ENCODE measurements around the gene PDGFRB.

Gene PDGFRB

DNA sequence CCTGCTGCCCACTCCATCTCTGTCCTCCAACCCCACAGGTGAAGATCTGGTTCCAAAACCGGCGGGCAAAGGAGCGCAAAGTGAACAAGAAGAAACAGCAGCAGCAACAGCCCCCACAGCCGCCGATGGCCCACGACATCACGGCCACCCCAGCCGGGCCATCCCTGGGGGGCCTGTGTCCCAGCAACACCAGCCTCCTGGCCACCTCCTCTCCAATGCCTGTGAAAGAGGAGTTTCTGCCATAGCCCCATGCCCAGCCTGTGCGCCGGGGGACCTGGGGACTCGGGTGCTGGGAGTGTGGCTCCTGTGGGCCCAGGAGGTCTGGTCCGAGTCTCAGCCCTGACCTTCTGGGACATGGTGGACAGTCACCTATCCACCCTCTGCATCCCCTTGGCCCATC, 27.8 kb upstream of the PDGFRB start:
- no peak overlapping the region for H3K4me3 ChIP-seq (ENCODE audit: control insufficient read depth, low read depth, low read length)
- no peak for DNase-seq (ENCODE audit: low read depth)
- TF ChIP-seq CTCF (IDR thresholded peaks at IDR 0.05; ENCODE audit: control insufficient read depth, insufficient read depth, low read depth, low read length, missing control alignments) = no peak

- TF ChIP-seq CTCF (IDR thresholded peaks at IDR 0.05; ENCODE audit: control insufficient read depth, insufficient read depth, low read depth, low read length, missing control alignments) = no peak
- no peak for DNase-seq (ENCODE audit: low read depth)
- no peak overlapping the region for H3K4me3 ChIP-seq (ENCODE audit: control insufficient read depth, low read depth, low read length)
Measured at GRCh38 chr5:150182774-150183173, 27.1 kb upstream of the PDGFRB start.

DNA sequence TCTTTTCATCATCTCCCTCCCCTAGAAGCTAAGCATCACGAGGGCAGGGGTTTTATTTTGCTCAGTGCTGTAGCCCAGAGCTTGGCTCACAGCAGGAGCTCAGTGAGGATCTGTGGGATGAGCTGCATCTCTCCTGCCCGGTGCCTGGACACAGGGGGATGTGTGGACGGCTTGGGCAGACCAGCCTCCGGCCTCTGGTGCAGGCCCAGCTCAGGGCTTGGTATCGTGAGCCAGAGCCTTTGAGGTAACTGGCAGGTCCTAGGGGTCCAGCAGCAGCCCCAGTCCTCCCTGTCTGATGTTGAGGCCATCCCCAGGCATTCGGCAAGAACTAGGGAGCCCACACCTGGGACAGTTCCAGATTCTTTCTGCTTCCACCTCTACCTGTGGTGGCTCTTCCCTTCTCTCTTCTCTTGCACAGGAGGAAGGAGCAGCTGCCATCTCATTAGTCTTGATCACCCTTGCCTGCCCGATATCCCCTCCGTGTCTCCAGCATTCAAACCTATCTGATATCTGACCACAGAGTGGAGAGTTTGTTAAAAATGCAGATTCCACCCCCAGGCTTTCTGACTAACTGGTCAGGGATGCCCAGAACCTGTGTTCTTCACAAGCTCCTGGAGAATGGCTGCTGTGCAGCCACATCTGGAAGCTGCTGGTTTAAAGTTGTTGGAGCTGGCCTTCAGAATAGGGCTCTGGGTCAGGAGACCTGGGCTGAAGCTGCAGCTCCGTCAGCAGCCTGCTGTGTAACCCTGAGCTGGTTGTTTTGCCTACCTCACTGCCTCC, 26.3 kb upstream of the PDGFRB start:
- H3K4me3 ChIP-seq (ENCODE audit: control insufficient read depth, low read depth, low read length) = no peak overlapping the region
- no peak for DNase-seq (ENCODE audit: low read depth)
- no peak for TF ChIP-seq CTCF (IDR thresholded peaks at IDR 0.05; ENCODE audit: control insufficient read depth, insufficient read depth, low read depth, low read length, missing control alignments)

DNA sequence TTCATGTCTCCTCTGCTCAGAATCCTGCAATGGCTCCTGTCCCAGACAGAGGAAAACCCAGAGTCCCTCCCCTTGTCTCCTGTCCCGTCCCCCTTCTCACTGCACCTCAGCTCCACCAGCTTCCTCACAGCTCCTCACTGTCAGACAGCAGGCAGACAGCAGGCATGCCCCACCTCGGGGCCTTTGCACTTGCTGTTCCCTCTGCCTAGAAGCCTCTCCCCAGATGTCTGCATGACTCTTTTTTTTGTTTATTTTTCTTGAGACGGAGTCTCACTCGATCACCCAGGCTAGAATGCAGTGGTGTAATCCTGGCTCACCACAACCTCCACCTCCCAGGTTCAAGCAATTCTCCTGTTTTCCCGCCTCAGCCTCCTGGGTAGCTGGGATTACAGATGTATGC, 25.4 kb upstream of the PDGFRB start:
- no peak for TF ChIP-seq CTCF (IDR thresholded peaks at IDR 0.05; ENCODE audit: control insufficient read depth, insufficient read depth, low read depth, low read length, missing control alignments)
- no peak overlapping the region for H3K4me3 ChIP-seq (ENCODE audit: control insufficient read depth, low read depth, low read length)

DNA sequence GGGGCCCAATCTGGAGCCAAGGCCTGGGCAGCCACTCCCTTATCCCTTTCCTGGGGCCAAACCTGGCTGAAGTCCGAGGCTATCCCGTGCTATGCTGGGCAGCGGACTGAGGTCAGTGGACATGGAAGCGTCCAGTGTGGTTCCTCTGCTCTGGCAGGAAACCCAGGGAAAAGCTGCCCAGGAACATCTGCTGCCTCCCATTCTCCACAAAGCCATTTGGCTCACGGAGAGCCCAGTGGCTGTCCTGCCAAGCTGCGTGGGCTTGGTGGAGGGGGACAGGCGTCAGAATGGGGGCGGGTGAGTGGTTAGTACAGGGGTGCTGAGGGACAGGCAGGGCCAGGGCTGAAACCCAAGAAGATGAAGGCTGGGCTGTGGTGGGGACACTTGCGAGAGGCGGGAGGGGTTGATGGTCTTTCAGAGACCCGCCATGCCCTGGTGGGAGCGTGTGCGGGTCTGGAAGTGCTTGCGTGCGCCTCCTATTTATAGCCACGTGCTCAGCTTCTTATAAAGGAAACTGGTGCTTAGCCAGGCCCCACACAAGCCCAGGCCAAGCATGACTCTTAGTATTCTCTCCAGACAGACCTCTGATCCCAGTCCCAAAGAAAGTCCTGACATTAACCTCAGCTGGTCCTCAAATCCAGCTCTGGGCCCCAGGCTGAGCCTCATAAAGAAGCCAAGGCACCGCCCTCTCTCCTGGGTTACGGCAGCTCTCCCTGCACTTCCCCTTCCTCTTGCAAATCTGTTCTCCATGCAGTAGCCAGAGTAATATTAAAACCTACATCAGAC, 24.8 kb upstream of the PDGFRB start:
- no peak for DNase-seq (ENCODE audit: low read depth)
- no peak overlapping the region for H3K4me3 ChIP-seq (ENCODE audit: control insufficient read depth, low read depth, low read length)
- TF ChIP-seq CTCF (IDR thresholded peaks at IDR 0.05; ENCODE audit: control insufficient read depth, insufficient read depth, low read depth, low read length, missing control alignments) = no peak

More for the DNA sequence above, 25.4 kb upstream of the PDGFRB start:
- DNase-seq (ENCODE audit: low read depth) = no peak

DNA sequence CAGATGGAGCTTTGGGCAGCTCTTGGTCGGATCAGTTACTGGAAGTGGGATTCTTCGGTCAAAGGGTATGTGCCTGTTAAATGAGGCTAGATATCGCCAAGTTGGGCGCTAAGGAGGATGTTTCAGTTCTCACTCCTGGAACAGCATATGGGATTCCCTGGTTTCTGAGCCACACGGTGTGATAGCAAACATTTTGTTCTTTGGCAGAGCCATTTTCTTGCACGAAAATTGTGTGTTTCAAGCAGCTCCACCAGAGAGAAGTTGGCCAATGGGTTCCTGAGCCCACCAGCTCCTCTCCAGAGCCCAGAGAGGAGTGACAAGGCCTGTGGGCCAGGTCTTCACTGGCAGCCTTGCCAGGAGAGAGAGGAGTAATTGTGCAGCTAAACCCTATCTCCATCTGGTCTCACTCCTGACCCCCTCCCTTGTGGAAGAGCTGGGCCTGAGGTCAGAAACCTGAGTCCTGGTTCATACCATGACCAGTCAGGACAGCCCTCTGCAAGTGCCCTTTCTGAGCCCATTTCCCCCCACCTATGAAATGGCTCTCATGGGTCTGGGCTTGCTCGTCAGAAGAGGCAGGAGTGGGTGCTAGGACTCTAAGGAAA, 23.5 kb upstream of the PDGFRB start:
- H3K4me3 ChIP-seq (ENCODE audit: control insufficient read depth, low read depth, low read length) = no peak overlapping the region
- no peak for TF ChIP-seq CTCF (IDR thresholded peaks at IDR 0.05; ENCODE audit: control insufficient read depth, insufficient read depth, low read depth, low read length, missing control alignments)
- DNase-seq (ENCODE audit: low read depth) = no peak
